Naive thymus-derived CD8-positive, alpha-beta T cell (primary cell): ENCODE data around the gene DDX28. TPM values are rescaled to one million over a fixed set of nuclear protein-coding genes. Genes with fewer than 3 reads are reported as not detected.
"Not testable (repeated sequence)": the region's sequence is repeated elsewhere in the genome, so short reads cannot be mapped to it uniquely, and the experiment has no call there.

Source experiments
- ATAC-seq, 2 donors: fragments of 150-1000 bp; cut with Tn5 transposase in 1 of 2; sonication (Bioruptor Pico), chemical (Tn5 transposase) in 1 of 2; 1 replicate in 1 of 2; 2 replicates in 1 of 2; pipeline ENCODE4 v1.10.0; 2021; ENCODE audit warnings: mild to moderate bottlenecking in 2 of 2, moderate library complexity in 2 of 2
- POLR2A ChIA-PET: fragments of 350-600 bp; sonication (Branson Sonifier 250); formaldehyde crosslinking; loops from one replicate; lab custom pipeline; 2021; ENCODE audit warnings: antibody characterized with exemption; lab: Charles Lee
- DNase-seq, 10 donors: peaks; one replicate each; pipeline versions ENCODE4 v3.0.0 to v3.0.0-alpha.2; 2020 to 2022
- H3K27ac Mint-ChIP-seq, 10 donors: one replicate each; pipeline ENCODE4 v1.8.0; 2020 to 2022; ENCODE audit warnings: mild to moderate bottlenecking in 10 of 10, mixed read lengths in 10 of 10, moderate library complexity in 4 of 10, inconsistent platforms in 1 of 10
- H3K27me3 Mint-ChIP-seq, 5 donors: one replicate each; pipeline ENCODE4 v1.8.0; 2021 to 2022; ENCODE audit warnings: mixed read lengths in 5 of 5
- H3K36me3 Mint-ChIP-seq, 3 donors: one replicate each; pipeline ENCODE4 v1.8.0; 2020 to 2022; ENCODE audit warnings: mixed read lengths in 3 of 3, mild to moderate bottlenecking in 2 of 3, inconsistent platforms in 1 of 3
- H3K4me1 Mint-ChIP-seq, 4 donors: one replicate each; pipeline ENCODE4 v1.8.0; 2021 to 2022; ENCODE audit warnings: mixed read lengths in 4 of 4
- H3K4me3 Mint-ChIP-seq, 10 donors: one replicate each; pipeline ENCODE4 v1.8.0; 2020 to 2022; ENCODE audit warnings: mild to moderate bottlenecking in 10 of 10, mixed read lengths in 10 of 10, moderate library complexity in 6 of 10, inconsistent platforms in 1 of 10
- H3K9me3 Mint-ChIP-seq, 9 donors: one replicate each; pipeline ENCODE4 v1.8.0; 2020 to 2022; ENCODE audit warnings: mixed read lengths in 9 of 9, mild to moderate bottlenecking in 3 of 9, inconsistent platforms in 1 of 9, moderate library complexity in 1 of 9
- polyA plus RNA-seq, 3 donors: library from polyadenylated mRNA; unstranded; fragments of 300-500 nt; fragmentation: Illumina TruSeq; gene quantifications; one replicate each; pipeline ENCODE4 v1.2.3, GENCODE V29; 2021
- total RNA-seq, 8 experiments: library from RNA in 2 of 8; stranded (reverse) in 2 of 8; gene quantifications; one replicate each; pipeline ENCODE4 v1.2.3 and lab custom pipeline; 2021 to 2026

The DDX28 gene
- total and polyA plus RNA-seq, 5 experiments from 2014 or later, result 25.0 to 60.6 (median 49.7) TPM

DNA sequence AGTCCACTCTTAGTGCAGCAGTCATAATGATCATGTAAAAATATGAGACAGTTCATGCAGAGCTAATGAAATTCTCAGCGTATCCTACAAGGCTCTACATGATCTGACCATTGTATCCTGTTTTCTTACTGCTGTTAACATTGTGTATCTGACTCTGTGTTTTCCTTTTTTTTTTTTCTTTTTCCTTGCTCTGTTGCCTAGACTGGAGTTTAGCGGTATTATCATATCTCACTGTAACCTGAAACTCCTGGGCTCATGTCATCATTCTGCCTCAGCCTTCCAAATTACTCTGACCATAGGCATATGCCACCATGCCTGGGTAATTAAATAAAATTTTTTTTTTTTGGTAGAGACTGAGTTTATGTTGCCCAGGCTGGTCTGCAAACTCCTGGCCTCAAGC lies 12.2 kb upstream of the DDX28 start:
- peaks cover 0 to 30% (median 0%) of the 10 kb centered on the region in 3 donors for H3K36me3 Mint-ChIP-seq
- DNase-seq (no peak), ATAC-seq (no peak)
- no peak overlapping the region for H3K4me3 Mint-ChIP-seq
- POLR2A ChIA-PET, result interaction anchor here (1.0 to 2.3 kb wide), 2 partner anchors 35 to 36 kb away, joined by 5 to 7 read pairs; partner anchors contain the start of gene DPEP2
- H3K4me1 Mint-ChIP-seq, result peaks cover 6 to 39% (median 8%) of the 10 kb centered on the region in 4 donors
- H3K27me3 Mint-ChIP-seq, result no peaks in the 10 kb centered on the region
- H3K9me3 Mint-ChIP-seq, result no peaks in the 10 kb centered on the region
- peak overlapping the region in 1 of 10 donors; percentile 17 for H3K27ac Mint-ChIP-seq

DNA sequence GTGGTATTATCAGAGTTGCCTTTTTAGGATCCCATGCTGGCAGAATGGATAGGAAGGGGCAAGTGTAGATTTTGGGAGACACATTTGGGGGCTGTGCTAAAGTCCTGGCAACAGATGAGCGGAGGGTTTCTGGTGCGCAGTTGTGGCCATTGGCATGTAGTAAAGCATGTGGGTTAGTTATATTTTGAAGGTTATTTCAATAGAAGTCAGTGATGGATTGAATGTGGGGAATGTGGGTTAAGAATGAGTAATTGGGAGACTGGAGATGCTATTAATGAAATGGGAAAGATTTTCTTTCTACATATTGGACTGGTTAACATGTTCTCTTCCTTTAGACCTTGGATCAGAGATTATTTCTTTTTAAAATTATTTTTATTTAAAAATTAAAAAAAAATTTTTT lies 10.1 kb upstream of the DDX28 start:
- Mint-ChIP-seq H3K27ac (peak overlapping the region in 4 of 10 donors; percentile 0 to 73 (median 14)), H3K36me3 (peaks cover 0 to 29% (median 0%) of the 10 kb centered on the region in 3 donors), H3K4me3 (no peak overlapping the region), H3K4me1 (peaks cover under 1 to 26% (median 5%) of the 10 kb centered on the region in 4 donors), H3K27me3 (no peaks in the 10 kb centered on the region), H3K9me3 (no peaks in the 10 kb centered on the region)
- DNase-seq (no peak), ATAC-seq (no peak)
- POLR2A ChIA-PET, result no interaction called here

DNA sequence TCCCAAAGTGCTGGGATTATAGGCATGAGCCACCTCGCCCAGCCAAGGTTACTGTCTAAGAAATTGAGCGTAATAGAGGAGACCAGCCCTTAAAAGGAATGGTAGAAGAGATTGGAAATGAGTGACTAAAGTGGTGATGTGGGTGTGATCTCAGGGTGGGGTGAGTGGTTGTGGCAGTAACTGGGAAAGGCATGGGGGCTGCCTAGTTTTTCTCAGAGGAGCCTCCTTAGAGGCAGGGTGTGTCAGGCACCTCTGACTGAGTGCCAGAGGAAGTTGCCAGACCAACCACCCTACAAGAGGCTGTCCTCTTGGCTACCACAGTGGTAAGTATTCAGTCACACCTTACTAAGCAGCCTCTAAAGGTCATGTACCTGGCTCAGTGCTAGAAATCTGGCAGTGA lies 8.9 kb upstream of the DDX28 start:
- Mint-ChIP-seq H3K27ac (peak overlapping the region in 3 of 10 donors; percentile 21 to 77 (median 47)), H3K4me1 (peaks cover 9 to 18% (median 9%) of the 10 kb centered on the region in 4 donors), H3K9me3 (no peaks in the 10 kb centered on the region), H3K36me3 (peaks cover 0 to 36% (median 0%) of the 10 kb centered on the region in 3 donors), H3K4me3 (no peak overlapping the region), H3K27me3 (no peaks in the 10 kb centered on the region)
- no peak for ATAC-seq
- POLR2A ChIA-PET, result interaction anchor here (0.6 to 0.9 kb wide), 3 partner anchors 8 to 54 kb away, joined by 4 to 8 read pairs (median 5); partner anchors contain the start of genes DDX28 and DUS2
- no peak for DNase-seq

DNA sequence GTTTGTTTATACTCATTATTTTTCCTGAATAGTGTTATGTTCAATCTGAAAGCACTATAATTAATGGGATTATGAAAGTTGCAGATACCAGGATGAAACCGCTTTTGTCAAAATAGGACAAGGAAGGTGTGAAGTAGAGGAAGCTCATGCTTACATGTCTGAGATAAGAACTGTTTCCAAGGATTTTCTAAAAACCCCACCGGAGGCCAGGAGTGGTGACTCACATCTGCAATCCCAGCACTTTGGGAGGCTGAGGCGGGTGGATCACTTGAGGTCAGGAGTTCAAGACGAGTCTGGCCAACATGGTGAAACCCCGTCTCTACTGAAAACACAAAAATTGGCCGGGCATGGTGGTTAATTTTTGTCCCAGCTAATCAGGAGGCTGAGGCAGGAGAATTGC lies 7.1 kb upstream of the DDX28 start:
- not testable (repeated sequence) for H3K9me3 Mint-ChIP-seq, H3K27me3 Mint-ChIP-seq, ATAC-seq, DNase-seq, H3K4me3 Mint-ChIP-seq
- Mint-ChIP-seq H3K36me3 (peaks cover 0 to 37% (median 0%) of the 10 kb centered on the region in 3 donors), H3K4me1 (peaks cover 9 to 17% (median 12%) of the 10 kb centered on the region in 4 donors), H3K27ac (peak overlapping the region in 1 of 10 donors; percentile 33)
- POLR2A ChIA-PET, result interaction anchor here (0.9 kb wide), 1 partner anchor 96 kb away, joined by 3 read pairs; no protein-coding TSS in a partner anchor

DNA sequence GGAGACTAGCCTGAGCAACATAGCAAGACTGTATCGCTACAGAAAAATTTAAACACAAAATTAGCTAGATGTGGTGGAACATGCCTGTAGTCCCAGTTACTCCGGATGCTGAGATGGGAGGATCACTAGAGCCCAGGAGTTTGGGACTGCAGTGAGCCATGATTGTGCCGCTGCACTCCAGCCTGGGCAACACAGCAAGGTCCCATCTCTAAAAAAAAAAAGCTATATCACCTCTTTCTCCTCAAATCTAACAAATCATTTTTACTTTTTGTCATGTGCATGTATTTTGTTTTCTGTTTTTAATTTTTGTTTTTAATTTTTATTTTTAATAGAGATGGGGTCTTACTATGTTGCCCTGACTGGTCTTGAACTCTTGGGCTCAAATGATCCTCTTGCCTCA lies 6.0 kb upstream of the DDX28 start:
- peaks cover 0 to 35% (median 0%) of the 10 kb centered on the region in 3 donors for H3K36me3 Mint-ChIP-seq
- POLR2A ChIA-PET, result interaction anchor here (0.7 kb wide), 1 partner anchor 529 kb away, joined by 4 read pairs; no protein-coding TSS in a partner anchor
- DNase-seq (no peak), ATAC-seq (no peak)
- H3K9me3 Mint-ChIP-seq, result no peaks in the 10 kb centered on the region
- H3K27me3 Mint-ChIP-seq, result no peaks in the 10 kb centered on the region
- peaks cover 9 to 22% (median 14%) of the 10 kb centered on the region in 4 donors for H3K4me1 Mint-ChIP-seq
- H3K27ac Mint-ChIP-seq, result no peak overlapping the region
- H3K4me3 Mint-ChIP-seq, result no peak overlapping the region

DNA sequence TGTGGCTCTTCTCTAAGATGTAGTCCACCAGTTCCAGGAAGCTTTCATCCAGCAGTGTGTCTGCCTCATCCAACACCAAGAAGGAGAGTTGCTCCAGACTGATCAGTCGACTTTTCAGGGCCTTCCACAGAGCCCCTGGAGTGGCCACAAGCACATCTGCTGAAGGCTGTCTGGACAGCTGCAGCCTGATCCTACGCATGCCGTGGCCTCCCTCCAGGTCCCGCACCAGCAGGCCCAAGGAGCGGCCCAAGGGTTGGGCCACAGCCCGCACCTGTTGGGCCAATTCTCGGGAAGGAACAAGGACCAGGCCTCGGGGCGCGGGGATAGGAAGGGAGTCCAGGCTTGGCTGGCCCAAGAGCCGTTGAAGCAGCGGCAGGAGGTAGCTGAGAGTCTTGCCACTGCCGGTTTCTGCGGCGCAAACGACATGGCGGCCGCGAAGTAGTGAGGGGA lies 729 bp downstream of the DDX28 start:
- Mint-ChIP-seq H3K9me3 (peaks cover 0 to 2% (median 0%) of the 10 kb centered on the region in 9 donors), H3K4me3 (peak overlapping the region; percentile 89 to 100 (median 98)), H3K4me1 (peaks cover 11 to 42% (median 23%) of the 10 kb centered on the region in 4 donors), H3K27me3 (peaks cover 0 to 2% (median 0%) of the 10 kb centered on the region in 5 donors), H3K27ac (peak overlapping the region; percentile 70 to 99 (median 96)), H3K36me3 (peaks cover 0 to 21% (median 8%) of the 10 kb centered on the region in 3 donors)
- ATAC-seq, result no peak
- no peak for DNase-seq
- POLR2A ChIA-PET, result interaction anchor here (0.5 to 15.1 kb wide), 16 partner anchors 9 to 531 kb away, joined by 3 to 447 read pairs (median 6); partner anchors contain the start of genes DPEP2, NFATC3 and SLC12A4

DNA sequence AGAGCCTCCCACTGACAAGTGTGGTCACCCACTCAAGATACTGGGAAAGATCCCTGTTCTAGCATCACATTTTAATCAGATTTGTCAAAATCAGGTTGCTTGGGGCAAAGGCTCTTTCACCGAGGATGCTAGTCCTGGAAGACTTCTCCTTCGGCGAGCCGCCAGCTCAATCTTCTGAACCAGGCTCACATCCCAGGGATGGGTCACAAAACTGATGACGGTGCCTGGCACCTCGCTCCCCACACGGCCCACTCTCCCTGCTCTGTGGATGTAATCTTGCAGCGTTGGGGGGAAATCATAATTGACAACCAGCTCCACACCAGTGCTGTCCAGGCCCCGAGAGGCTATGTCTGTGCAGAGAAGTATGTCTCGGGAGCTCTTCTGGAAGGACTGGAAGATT lies 1.5 kb downstream of the DDX28 start:
- POLR2A ChIA-PET, result interaction anchor here (0.5 to 15.1 kb wide), 9 partner anchors 9 to 530 kb away, joined by 3 to 447 read pairs (median 3); partner anchors contain the start of genes DPEP2 and NFATC3
- Mint-ChIP-seq H3K27ac (peak overlapping the region in 6 of 10 donors; percentile 6 to 98 (median 80)), H3K27me3 (peaks cover 0 to 2% (median 0%) of the 10 kb centered on the region in 5 donors), H3K36me3 (peaks cover 0 to 13% (median 8%) of the 10 kb centered on the region in 3 donors), H3K9me3 (peaks cover 0 to 2% (median 0%) of the 10 kb centered on the region in 9 donors), H3K4me3 (peak overlapping the region; percentile 89 to 100 (median 98)), H3K4me1 (peaks cover 11 to 42% (median 23%) of the 10 kb centered on the region in 4 donors)
- DNase-seq (no peak), ATAC-seq (no peak)

DNA sequence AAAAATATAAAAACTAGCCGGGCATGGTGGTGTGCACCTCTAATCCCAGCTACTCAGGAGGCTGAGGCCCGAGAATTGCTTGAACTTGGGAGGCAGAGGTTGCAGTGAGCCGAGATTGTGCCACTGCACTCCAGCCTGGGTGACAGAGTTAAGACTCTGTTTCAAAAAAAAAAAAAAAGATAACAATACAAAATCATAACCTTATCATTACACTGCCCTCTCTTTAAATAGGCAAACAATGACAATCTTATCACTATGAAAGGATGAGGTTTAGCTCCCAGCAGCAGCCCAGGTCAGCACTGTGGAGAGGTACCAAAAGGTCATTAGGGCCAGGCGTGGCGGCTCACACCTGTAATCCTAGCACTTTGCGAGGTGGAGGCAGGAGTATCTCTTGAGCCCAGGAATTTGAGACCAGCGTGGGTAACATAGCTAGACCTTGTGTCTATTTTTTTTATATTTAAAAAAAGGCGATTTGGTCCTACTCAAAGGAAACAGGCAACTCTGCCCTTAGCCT lies 3.8 kb downstream of the DDX28 start:
- Mint-ChIP-seq H3K9me3 (peaks cover 0 to 2% (median 0%) of the 10 kb centered on the region in 9 donors), H3K4me3 (no peak overlapping the region), H3K27ac (peak overlapping the region in 2 of 10 donors; percentile 40 to 53), H3K4me1 (peaks cover 11 to 39% (median 21%) of the 10 kb centered on the region in 4 donors), H3K36me3 (peaks cover 0 to 9% (median 8%) of the 10 kb centered on the region in 3 donors), H3K27me3 (peaks cover 0 to 2% (median 0%) of the 10 kb centered on the region in 5 donors)
- POLR2A ChIA-PET, result interaction anchor here (1.2 to 15.1 kb wide), 2 partner anchors 17 to 83 kb away, joined by 3 to 447 read pairs; partner anchors contain the start of genes DPEP2 and PSMB10
- ATAC-seq (no peak), DNase-seq (no peak)

DNA sequence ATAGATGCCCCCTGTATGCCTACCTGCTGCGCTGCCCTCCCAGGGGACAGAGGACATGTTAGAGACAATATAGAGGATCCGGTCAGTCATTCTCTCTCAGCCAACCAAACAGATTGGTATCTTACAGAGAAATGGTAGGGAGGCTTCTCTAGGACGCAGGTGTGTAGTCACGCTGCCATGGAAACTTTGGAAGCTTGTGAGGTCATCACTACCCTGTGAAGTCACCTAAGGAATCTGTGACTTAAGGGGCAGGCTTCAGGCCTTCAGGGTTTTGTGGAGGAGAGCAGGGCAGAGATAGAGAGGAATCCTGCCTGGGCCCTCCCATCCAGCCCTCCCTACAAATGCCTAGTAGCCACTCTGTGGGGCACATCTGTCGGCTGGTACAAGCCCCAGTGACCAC lies 7.4 kb downstream of the DDX28 start, which contains the start of gene DPEP2NB:
TSS of gene DPEP2NB (minus strand) at position 231 of the 400 bp plus-strand sequence. CDS start at position 90, 141 bp downstream.
- Mint-ChIP-seq H3K27me3 (no peaks in the 10 kb centered on the region), H3K9me3 (no peaks in the 10 kb centered on the region), H3K27ac (peak within 1 kb of the TSS in 7 of 10 donors; percentile 35 to 70 (median 51)), H3K4me1 (peaks cover 6 to 18% (median 13%) of the 10 kb centered on the region in 4 donors), H3K36me3 (peaks cover 0 to 5% (median 2%) of the 10 kb centered on the region in 3 donors), H3K4me3 (no peak within 1 kb of the TSS)
- ATAC-seq (no peak), DNase-seq (no peak)
- POLR2A ChIA-PET, result interaction anchor here (0.5 to 15.1 kb wide), 4 partner anchors 14 to 698 kb away, joined by 3 to 447 read pairs (median 4); partner anchors contain the start of gene DPEP2

DNA sequence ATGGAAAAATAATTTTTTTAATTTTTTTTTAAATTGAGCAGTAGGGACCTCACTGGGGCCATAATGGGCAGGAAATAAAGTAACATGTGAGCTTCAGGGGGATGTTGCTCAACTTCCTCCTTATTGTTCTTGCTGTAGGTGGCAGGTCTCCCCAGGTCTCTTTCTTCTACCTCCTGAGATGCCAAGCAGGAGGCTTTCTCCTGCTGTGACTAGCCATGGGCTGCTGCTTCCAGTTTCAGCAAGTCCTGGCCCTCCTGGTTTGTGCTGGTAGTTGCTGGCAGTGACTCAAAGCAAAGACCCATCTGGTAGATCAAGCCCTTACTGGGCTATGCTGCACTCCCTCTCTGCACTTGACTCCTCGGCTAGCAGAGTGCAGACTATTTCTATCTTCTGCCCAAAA lies 9.6 kb downstream of the DDX28 start:
- peak overlapping the region; percentile 53 to 94 (median 88) for H3K27ac Mint-ChIP-seq
- peaks cover 12 to 32% (median 14%) of the 10 kb centered on the region in 4 donors for H3K4me1 Mint-ChIP-seq
- POLR2A ChIA-PET, result interaction anchor here (0.7 to 15.1 kb wide), 8 partner anchors 9 to 78 kb away, joined by 3 to 447 read pairs (median 4); partner anchors contain the start of genes DDX28, DPEP2, DUS2 and NFATC3
- ATAC-seq (peak; percentile 54 to 65), DNase-seq (peak in 2 of 10 donors; percentile 24 to 27)
- H3K36me3 Mint-ChIP-seq, result no peaks in the 10 kb centered on the region
- no peaks in the 10 kb centered on the region for H3K27me3 Mint-ChIP-seq
- no peaks in the 10 kb centered on the region for H3K9me3 Mint-ChIP-seq
- H3K4me3 Mint-ChIP-seq, result peak overlapping the region in 7 of 10 donors; percentile 33 to 67 (median 44)

DNA sequence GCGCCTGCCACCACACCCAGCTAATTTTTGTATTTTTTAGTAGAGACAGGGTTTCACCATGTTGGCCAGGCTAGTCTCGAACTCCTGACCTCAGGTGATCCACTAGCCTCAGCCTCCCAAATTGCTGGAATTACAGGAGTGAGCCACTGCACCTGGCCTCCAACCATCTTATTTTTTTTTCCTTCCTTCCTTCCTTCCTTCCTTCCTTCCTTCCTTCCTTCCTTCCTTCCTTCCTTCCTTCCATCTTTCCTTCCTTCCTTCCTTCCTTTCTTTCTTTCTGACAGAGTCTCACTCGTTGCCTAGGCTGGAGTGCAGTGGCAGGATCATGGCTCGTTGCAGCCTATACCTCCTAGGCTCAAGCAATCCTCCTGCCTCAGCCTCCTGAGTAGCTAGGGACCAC lies 13.2 kb downstream of the DDX28 start:
- H3K4me3 Mint-ChIP-seq, DNase-seq, H3K27me3 Mint-ChIP-seq, H3K9me3 Mint-ChIP-seq, H3K36me3 Mint-ChIP-seq, ATAC-seq: not testable (repeated sequence)
- peak overlapping the region in 7 of 10 donors; percentile 5 to 90 (median 68) for H3K27ac Mint-ChIP-seq
- peaks cover 18 to 54% (median 32%) of the 10 kb centered on the region in 4 donors for H3K4me1 Mint-ChIP-seq
- POLR2A ChIA-PET, result interaction anchor here (0.6 to 17.7 kb wide), 5 partner anchors 9 to 465 kb away, joined by 3 to 447 read pairs (median 3); partner anchors contain the start of genes DDX28, DPEP2, DPEP2NB and DUS2

DNA sequence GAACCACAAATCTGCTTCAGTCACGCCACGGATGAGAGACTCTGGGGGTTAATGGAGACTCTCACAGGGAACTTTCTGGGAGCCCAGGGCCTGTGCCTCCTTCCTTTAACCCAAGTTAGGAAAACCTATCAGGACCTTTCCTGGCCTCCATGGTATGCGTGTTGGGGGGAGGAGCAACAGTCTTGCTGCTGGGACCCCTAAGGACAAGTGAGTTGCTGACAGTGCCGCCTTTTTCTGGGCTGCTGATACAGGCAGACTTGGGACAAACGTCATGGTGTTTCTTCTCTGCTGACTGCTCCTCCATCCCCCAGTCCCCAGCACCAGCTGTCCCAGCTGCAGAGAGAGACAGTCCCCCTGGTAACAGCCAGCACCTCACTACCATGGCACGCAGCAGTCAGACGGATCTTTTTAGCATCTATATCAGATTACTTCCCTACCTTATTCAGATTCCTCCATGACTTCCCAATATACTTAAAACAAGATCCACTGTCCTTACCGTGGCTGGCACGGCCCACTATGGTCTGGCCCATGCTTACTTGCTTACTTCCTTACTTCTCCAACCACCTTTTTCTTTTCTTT lies 13.8 kb downstream of the DDX28 start:
- Mint-ChIP-seq H3K9me3 (no peaks in the 10 kb centered on the region), H3K27me3 (no peaks in the 10 kb centered on the region), H3K4me3 (no peak overlapping the region), H3K36me3 (no peaks in the 10 kb centered on the region), H3K27ac (peak overlapping the region in 7 of 10 donors; percentile 5 to 86 (median 67)), H3K4me1 (peaks cover 18 to 52% (median 35%) of the 10 kb centered on the region in 4 donors)
- ATAC-seq (no peak), DNase-seq (no peak)
- POLR2A ChIA-PET, result interaction anchor here (0.6 to 17.7 kb wide), 5 partner anchors 9 to 465 kb away, joined by 3 to 447 read pairs (median 3); partner anchors contain the start of genes DDX28, DPEP2, DPEP2NB and DUS2
